GM19467 (cell line): ENCODE data around the gene SPAG17.
A peak's percentile ranks its signal among the peaks of the same experiment; 100 is the strongest.
"Not testable (repeated sequence)": the region's sequence is repeated elsewhere in the genome, so short reads cannot be mapped to it uniquely, and the experiment has no call there.

Experiments
- ATAC-seq: cut with Tn5 transposase; IDR thresholded peaks from one replicate; pipeline ENCODE4 v1.9.1; 2021; ENCODE audit warnings: mild to moderate bottlenecking, moderate library complexity; ENCODE audit not compliant: unreplicated experiment

The SPAG17 gene

GRCh38 chr1:117985973-117986372 lies 199.1 kb downstream of the SPAG17 start:
- peak; percentile 69 for ATAC-seq

- no peak for ATAC-seq
These were observed 199.8 kb downstream of the SPAG17 start for GRCh38 chr1:117985239-117985638.

DNA sequence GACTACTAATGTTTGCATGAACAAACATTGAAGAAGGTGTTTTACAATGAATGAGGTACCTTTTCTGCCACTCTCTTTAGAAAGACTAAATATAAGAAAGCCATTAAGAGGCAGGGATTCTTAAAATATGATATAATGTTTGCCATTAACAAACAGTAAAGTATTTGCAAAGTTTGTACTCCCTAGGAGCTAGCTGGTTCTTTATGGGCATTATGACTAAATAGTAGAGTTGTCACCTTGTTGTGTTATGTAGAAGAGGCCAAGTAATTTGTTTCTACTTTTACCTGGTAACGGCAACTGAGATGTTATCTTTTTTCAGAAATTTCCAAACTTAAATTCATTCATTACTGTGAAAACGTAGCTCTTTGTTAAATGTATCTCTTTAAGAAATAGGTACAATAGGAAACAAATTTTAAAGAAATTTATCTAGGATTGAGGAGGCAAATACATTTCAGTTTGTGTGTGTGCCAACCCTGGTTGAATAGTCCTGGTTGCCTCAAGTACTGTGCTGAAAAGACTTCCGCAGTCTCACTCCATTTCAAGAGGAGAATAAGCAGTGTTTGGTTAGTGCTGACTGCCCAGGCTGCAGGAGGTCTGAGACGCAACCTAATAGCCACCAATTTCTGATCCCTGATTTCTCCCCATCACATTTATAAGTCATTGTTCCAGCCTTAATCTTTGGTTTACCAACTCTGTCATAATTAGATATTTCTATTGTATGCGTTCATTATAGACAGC lies 203.4 kb downstream of the SPAG17 start:
- no peak for ATAC-seq

DNA sequence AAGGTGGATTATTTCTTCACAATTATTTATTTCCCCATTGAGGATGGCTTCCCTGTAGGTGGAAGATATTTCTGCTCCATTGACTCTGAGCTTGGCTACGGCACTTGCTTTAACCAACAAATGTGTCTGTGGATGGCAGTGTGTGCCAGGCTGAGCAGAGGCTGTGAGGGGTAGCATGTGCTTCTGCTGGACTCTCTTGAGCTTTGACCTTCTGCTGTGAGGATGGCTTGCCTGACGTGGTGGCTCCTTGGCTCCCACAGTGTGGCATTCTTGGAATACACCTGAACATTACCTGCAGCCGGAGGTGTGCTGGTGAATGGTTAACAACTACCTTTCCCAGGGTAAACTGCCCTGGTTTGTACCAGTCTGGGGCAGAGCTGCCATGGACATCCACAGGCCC lies 208.6 kb downstream of the SPAG17 start:
- no peak for ATAC-seq

- no peak for ATAC-seq
These were observed 213.3 kb downstream of the SPAG17 start for GRCh38 chr1:117971777-117972176.

- ATAC-seq = no peak
These were observed 214.8 kb downstream of the SPAG17 start for GRCh38 chr1:117970252-117970651.

- ATAC-seq = no peak
These were observed 217.1 kb downstream of the SPAG17 start for GRCh38 chr1:117967881-117968280.

DNA sequence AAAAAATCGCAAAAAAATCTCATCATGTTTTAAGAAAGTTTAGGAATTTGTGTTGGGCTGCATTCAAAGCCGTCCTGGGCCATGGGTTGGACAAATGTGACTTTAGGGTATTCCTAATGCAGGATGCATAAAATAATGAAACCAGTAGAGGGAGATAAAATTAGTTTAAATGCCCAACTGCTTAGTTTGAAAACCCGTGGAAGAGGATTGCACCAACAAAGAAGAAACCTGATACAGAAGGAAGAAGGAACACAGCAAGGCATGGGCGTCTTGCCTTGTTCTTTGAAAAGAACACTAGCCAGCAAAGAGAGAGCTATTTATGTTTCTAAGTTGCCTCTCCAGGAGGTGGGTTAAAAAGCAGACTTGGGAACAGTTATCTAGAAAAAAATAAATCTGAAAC lies 217.6 kb downstream of the SPAG17 start:
- ATAC-seq = no peak

DNA sequence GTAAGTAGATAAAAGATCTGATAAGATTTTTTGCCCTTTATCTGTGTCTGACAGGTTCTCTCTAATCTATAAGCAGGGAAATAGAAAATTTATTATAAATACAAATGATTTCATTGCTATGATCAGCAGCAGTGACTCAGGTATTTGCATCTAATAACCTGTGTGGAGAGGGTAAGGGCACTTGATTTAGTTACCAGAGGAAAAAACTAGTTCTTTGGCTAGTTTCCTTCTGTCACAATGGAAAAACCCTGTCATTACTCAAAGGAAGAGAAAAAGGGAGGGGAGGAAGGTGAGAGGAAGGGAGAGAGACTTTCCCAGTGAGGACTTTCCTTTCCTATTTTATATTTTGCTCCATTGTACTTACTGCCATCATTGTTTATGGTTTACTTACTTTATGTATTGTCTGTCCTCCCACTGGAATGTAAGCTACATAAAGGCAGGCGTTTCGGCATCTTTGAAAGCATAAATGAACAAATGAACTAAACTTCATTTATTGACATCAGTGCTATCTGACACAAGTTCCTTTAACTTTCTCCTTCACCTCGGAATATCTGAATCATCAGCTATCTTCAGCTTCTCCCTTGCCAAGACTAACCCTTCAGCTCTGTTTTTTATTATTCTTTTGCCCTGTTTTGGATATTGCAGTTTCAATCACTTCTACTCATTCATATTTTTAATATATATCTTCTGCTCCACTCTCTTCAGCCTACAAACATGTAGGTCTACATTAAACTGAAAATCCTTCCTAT lies 220.6 kb downstream of the SPAG17 start:
- no peak for ATAC-seq

DNA sequence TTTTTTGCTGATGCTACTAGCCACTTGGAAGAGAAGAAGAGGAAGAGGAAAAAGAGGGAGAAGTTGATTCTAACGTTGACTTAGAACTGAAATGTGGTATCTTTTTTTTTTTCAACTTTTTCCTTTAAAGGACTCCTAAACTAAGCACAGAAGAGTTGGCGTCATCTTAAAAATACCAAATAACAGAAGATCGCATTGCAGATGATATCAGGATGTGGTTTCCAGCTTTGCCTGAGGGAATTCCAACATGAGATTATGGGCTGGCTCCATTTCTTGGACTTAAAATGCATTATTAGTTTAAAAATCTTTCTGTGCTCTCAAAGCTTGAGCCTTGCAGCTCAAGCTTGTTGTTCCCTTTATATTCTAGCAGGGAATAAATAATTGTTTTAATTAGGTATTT lies 225.7 kb downstream of the SPAG17 start:
- ATAC-seq = no peak

DNA sequence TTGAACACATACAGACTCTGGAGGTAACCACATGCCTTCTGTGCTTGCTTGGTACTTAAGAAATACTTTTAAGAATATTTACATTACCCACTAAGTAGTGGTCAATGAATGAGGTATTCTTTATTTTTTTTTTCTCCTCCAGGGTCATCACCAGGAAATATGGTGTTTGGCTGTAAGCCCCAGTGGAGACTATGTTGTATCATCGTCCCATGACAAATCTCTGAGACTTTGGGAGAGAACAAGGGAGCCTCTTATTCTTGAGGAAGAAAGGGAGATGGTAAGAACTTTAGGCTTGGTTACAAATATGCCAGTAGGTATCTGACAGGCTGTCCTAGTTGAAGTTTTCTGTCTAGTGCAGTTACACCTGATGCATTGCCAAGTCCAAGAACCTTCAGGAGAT lies 232.6 kb downstream of the SPAG17 start:
- ATAC-seq = no peak

GRCh38 chr1:117942293-117942692 lies 242.7 kb downstream of the SPAG17 start:
- ATAC-seq = no peak

DNA sequence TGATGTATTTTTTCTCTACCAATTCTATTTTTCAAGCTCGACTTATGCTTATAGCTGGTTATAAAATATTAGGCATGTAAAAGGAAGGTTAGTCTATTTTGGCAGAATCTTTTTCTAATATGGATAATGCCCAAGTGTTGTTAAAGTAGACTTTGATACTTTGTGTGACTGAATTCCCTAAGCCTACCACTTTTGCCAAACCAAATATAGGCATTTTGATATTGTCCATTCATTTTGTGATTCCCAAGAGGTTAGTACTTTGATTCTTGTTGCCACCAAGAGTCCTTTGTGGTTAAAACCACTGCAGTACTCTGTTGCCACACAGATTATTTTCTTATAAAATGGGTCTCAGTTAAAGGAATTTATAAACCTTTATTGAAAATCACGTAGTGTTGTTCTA lies 251.3 kb downstream of the SPAG17 start:
- no peak for ATAC-seq

GRCh38 chr1:117932576-117932975 lies 252.5 kb downstream of the SPAG17 start:
- ATAC-seq = no peak

DNA sequence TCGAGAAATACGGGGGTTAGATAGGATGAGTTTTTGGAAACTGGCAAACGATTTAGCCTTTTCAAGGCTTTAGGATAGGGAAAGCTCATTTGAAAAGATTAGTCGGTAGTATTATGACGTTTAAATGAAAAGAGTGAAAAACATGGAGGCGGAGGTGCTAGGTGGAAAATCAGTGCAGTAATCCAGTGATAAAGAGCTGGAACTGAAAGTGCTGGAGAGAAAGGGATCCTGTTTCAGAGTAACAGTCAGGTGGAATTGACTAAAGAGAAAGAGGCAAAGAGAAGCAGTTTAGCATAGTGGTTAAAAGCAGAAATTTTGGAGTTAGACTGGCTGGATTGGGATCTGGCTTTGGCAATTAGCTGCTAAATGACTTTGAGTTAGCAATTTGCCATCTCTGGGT lies 254.5 kb downstream of the SPAG17 start:
- ATAC-seq = no peak

GRCh38 chr1:117930173-117930447 lies 254.9 kb downstream of the SPAG17 start:
- no peak for ATAC-seq

DNA sequence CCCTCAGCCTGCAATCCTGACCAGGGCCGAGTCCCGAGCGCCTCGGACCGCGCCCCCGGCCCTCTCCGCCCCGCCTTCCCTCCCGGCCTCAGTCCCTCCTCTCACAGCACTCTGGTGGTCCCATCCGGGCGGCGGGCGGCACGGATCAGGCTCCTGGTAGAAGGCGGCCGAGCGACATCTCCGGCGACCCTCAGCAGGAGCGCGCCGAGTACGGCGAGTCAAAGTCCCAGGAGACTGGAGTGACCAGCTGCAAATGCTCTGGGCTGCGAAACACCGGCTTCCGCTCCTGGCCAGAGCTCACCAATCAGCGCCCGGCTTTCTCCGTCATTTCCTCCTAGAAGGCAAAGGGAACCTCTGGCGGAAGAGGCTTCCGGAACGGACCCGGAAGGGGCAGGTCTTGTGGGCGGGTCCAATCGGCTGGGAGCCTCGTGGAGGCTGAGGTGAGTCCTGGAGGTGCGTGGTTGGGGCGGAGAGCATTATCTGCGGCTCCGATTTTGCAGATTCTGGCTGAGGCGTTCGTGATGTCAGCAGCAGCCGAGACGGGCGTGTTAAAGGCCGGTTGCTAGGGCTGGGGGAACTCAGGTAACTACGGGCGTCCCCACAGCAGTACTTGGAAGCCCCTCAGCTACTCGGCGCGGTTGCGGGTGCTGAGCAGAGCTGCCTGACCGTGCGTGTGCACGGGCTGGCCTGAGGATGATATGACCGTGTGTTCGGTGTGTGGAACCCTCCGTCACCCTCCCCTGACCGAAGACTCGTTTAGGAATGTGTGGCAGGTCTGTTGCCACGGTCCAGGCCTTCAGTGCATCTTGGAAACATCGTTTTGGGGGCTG lies 255.5 kb downstream of the SPAG17 start, which contains the start of the genes GDAP2 and WDR3:
Gene GDAP2, minus strand, starts transcription at position 279 of the 830 bp plus-strand sequence. CDS start 9,264 bp downstream, outside the sequence.
Gene WDR3, plus strand, starts transcription at position 397 of the 830 bp plus-strand sequence. CDS start 3,581 bp downstream, outside the sequence.
- ATAC-seq = peak; percentile 95

DNA sequence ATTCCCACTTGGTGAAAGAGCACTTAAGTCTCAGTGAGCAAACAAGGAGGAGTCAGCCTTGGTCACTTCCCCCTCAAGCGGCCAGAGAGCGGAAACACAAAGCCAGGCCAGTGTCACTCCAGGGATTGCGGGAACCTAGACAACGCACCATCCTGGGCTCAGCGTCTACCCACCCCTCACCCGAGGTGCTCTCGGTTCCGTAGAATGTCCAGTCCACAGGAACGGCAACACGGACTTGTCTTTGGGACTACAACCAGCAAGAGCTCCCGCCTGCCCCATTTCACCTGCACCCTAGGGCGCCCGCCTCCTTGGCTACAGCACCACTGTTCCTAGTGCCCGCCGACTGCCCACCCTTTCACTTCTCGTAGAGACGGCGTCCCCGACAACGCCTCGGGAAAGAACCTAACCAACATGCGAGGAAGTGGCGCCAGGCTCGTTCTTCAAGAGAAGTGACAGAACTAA lies 256.1 kb downstream of the SPAG17 start:
- ATAC-seq = peak; percentile 34

- no peak for ATAC-seq
These were observed 259.0 kb downstream of the SPAG17 start for GRCh38 chr1:117925981-117926380.

GRCh38 chr1:117922717-117923116 lies 262.3 kb downstream of the SPAG17 start:
- not testable (repeated sequence) for ATAC-seq

DNA sequence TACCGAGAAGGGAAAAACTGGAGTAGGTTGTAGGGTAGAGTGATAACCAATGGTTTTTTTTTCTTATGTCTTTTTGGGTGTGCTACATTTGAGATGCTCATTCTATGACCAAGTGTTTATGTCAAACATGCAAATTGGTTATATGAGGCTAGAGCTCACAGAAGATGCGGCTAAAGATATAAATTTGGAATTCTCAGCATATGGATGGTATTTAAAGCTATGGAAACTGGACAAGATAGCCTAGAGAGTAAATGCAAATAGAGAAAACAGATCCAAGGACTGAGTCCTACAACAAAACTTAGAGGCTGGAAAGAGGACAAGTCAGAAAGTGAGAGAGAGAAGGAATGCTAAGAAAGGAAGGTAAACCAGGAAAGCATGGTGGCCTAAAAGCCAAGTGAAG lies 263.0 kb downstream of the SPAG17 start:
- no peak for ATAC-seq
